ENCODE measurements around the gene PARP1. TPM values are rescaled to one million over a fixed set of nuclear protein-coding genes. Genes with fewer than 3 reads are reported as not detected.
A peak's percentile ranks its signal among the peaks of the same experiment; 100 is the strongest.

PARP1 gene
- total RNA-seq, 1 donor, result 51.0 TPM

DNA sequence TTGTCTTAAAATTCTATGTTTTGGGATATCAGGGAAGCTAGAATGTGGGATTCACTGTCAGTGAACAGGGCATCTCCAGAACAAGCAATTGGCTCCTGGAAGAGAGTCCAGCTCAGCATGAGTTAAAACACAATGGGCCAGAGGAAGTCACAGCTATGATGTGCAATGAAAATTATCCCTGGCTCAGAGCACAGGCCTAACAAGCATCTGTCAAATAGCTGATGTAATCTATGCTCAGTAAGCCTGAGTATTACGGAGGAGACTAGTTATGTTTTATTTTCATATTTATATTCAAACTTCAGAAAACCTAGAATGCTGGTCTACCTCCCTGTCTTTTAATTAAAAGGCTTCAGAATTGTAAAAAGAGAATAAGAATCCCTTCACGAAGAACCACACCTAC is 41.6 kb downstream of the PARP1 start:
- no peak overlapping the region for H2AFZ ChIP-seq (ENCODE audit: low read length)
- no peak overlapping the region for H3K4me3 ChIP-seq (ENCODE audit: insufficient read depth, low read length)
- peak; percentile 60 for DNase-seq (ENCODE audit: insufficient read length, low spot score, missing footprints)
- no peaks in the 10 kb centered on the region for H3K4me1 ChIP-seq (ENCODE audit: insufficient read depth, low read length)
- no peaks in the 10 kb centered on the region for H4K20me1 ChIP-seq (ENCODE audit: insufficient read depth, low read length)
- H3K27ac ChIP-seq (ENCODE audit: low read depth, low read length), result no peak overlapping the region
- no peak overlapping the region for H3K4me2 ChIP-seq (ENCODE audit: insufficient read depth, low read length)
- no peaks in the 10 kb centered on the region for H3K79me2 ChIP-seq (ENCODE audit: insufficient read depth, low read length)
- TF ChIP-seq CTCF (IDR thresholded peaks at IDR 0.05; ENCODE audit: extremely low read depth, low read depth, low read length), result no peak
- peaks cover 70% of the 10 kb centered on the region for H3K36me3 ChIP-seq (ENCODE audit: insufficient read depth, low read length)
- H3K9me3 ChIP-seq (ENCODE audit: low read depth, low read length), result no peaks in the 10 kb centered on the region
- H3K27me3 ChIP-seq (ENCODE audit: insufficient read depth, low read length), result no peaks in the 10 kb centered on the region

DNA sequence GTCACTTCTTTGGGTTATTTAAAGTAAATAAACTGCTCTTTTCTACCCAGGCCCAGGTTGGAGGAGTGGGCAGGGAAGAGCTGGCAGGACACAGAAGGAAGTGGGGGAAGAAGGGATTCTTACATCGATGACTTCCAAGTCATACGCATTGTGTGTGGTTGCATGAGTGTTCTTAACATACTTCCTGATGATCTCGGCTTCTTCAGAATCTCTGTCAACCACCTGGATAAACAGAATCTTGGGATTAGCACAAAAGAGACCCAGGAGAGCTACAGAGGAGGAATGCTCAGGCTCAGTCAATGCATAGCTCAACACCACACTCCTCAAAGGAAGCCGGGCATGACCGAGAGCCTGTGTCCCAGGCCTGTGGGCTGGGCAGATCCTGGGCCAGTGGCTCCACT is 42.1 kb downstream of the PARP1 start:
- Histone ChIP-seq H3K4me1 (ENCODE audit: insufficient read depth, low read length) (no peaks in the 10 kb centered on the region), H3K4me3 (ENCODE audit: insufficient read depth, low read length) (no peak overlapping the region), H3K79me2 (ENCODE audit: insufficient read depth, low read length) (no peaks in the 10 kb centered on the region), H3K4me2 (ENCODE audit: insufficient read depth, low read length) (no peak overlapping the region), H4K20me1 (ENCODE audit: insufficient read depth, low read length) (no peaks in the 10 kb centered on the region), H3K27me3 (ENCODE audit: insufficient read depth, low read length) (no peaks in the 10 kb centered on the region), H3K27ac (ENCODE audit: low read depth, low read length) (no peak overlapping the region), H2AFZ (ENCODE audit: low read length) (no peak overlapping the region), H3K9me3 (ENCODE audit: low read depth, low read length) (no peaks in the 10 kb centered on the region), H3K36me3 (ENCODE audit: insufficient read depth, low read length) (peaks cover 70% of the 10 kb centered on the region)
- DNase-seq (ENCODE audit: insufficient read length, low spot score, missing footprints), result peak; percentile 84
- TF ChIP-seq CTCF (IDR thresholded peaks at IDR 0.05; ENCODE audit: extremely low read depth, low read depth, low read length), result no peak

DNA sequence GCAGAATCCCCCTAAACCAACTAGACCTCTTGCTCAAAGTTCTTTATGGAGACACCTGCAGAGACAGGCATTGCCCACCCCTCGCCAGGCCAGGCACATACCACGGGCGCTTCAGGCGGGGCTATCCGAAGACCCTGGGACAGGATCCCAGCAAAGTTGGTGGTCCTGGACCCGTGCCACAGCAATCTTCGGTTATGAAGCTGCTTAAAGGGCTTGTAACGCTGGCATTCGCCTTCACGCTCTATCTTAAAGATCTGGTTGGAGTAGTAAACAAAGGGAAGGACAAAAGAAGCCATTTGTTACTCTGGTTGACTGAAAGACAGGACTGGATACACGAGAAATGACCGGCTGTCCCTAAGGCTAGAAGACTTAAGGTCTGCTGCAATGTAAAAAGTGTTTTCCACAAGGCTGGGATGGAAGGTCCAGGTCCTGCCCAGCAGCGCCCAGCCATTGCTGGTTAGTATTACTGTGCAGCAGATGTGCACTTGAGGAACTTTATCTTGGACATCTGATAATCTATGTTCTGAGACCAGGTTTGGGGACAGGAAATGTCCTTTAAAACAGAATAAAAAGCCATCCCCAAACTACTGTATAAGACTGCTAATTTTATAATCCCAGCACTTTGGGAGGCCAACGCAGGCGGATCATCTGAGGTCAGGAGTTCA is 42.9 kb downstream of the PARP1 start:
- Histone ChIP-seq H3K79me2 (ENCODE audit: insufficient read depth, low read length) (no peaks in the 10 kb centered on the region), H4K20me1 (ENCODE audit: insufficient read depth, low read length) (no peaks in the 10 kb centered on the region), H3K9me3 (ENCODE audit: low read depth, low read length) (no peaks in the 10 kb centered on the region), H3K4me1 (ENCODE audit: insufficient read depth, low read length) (no peaks in the 10 kb centered on the region), H3K4me3 (ENCODE audit: insufficient read depth, low read length) (no peak overlapping the region), H3K27ac (ENCODE audit: low read depth, low read length) (no peak overlapping the region), H2AFZ (ENCODE audit: low read length) (no peak overlapping the region), H3K36me3 (ENCODE audit: insufficient read depth, low read length) (peaks cover 69% of the 10 kb centered on the region), H3K27me3 (ENCODE audit: insufficient read depth, low read length) (no peaks in the 10 kb centered on the region), H3K4me2 (ENCODE audit: insufficient read depth, low read length) (no peak overlapping the region)
- no peak for DNase-seq (ENCODE audit: insufficient read length, low spot score, missing footprints)
- no peak for TF ChIP-seq CTCF (IDR thresholded peaks at IDR 0.05; ENCODE audit: extremely low read depth, low read depth, low read length)

DNA sequence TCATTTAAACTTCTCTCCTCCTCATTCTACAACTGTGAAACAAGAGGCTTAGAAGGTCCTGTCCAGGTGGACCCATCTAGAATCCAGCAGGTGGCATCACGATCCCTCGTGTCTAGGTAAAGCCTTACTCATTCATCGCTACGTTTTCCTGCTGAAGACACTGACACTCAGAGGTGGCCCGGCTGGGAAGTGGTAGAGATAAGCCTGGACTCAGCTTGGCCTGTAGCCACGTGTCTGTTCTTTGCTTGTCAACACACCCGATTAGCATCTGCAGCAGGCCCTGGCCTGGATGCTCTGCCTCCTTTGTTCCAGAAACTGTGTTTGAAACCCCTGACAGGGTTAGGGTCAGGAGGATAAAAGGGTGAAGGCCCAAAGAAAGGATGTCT is 43.4 kb downstream of the PARP1 start:
- no peak for DNase-seq (ENCODE audit: insufficient read length, low spot score, missing footprints)
- no peak for TF ChIP-seq CTCF (IDR thresholded peaks at IDR 0.05; ENCODE audit: extremely low read depth, low read depth, low read length)

More for the DNA sequence above, 43.4 kb downstream of the PARP1 start:
- Histone ChIP-seq H2AFZ (ENCODE audit: low read length) (no peak overlapping the region), H4K20me1 (ENCODE audit: insufficient read depth, low read length) (no peaks in the 10 kb centered on the region), H3K4me1 (ENCODE audit: insufficient read depth, low read length) (no peaks in the 10 kb centered on the region), H3K4me3 (ENCODE audit: insufficient read depth, low read length) (no peak overlapping the region), H3K27me3 (ENCODE audit: insufficient read depth, low read length) (no peaks in the 10 kb centered on the region), H3K79me2 (ENCODE audit: insufficient read depth, low read length) (no peaks in the 10 kb centered on the region), H3K27ac (ENCODE audit: low read depth, low read length) (no peak overlapping the region), H3K4me2 (ENCODE audit: insufficient read depth, low read length) (no peak overlapping the region), H3K36me3 (ENCODE audit: insufficient read depth, low read length) (peaks cover 72% of the 10 kb centered on the region), H3K9me3 (ENCODE audit: low read depth, low read length) (no peaks in the 10 kb centered on the region)
